Measurements from ENCODE around the gene MROH9. TPM values are rescaled to one million over a fixed set of nuclear protein-coding genes. Genes with fewer than 3 reads are reported as not detected.
"Not testable (repeated sequence)": the region's sequence is repeated elsewhere in the genome, so short reads cannot be mapped to it uniquely, and the experiment has no call there.

Gene MROH9
- not detected for polyA plus RNA-seq (2013, experiment 1 of 2)
- polyA plus RNA-seq (2013, experiment 2 of 2), result not detected

DNA sequence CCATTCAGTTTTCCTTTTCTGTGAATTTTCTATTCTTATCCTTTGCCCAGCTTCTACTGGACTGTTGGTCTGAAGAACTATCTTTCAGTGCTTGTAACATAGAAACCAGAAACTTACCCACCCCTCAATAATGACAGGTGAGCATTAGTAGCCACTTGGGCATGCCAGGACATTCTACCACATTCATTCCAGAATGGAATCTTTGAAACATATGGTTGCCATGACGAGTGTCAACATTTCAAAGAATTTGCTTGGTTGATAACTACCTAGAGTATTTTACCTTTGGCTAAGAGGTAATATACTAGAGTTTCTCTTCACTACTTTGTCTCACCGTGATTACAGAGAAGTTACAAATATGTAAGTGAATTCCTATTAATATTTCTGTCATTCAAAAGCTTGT, at the start of gene MROH9:
Gene MROH9, plus strand, starts transcription at position 304 of the 400 bp plus-strand sequence. CDS start 10,023 bp downstream, outside the sequence.
- 60% methylated on average over 1 of the region's 2 CpGs; no CpG with 5 or more reads in 1 of the 2 experiments for WGBS, 2 experiments (ENCODE audit: insufficient coverage in 2 of 2)
- H3K36me3 ChIP-seq (ENCODE audit: control insufficient read depth, insufficient read depth, low read length), result no peaks in the 10 kb centered on the region
- H3K9me3 ChIP-seq (ENCODE audit: control insufficient read depth, low read length), result no peaks in the 10 kb centered on the region
- H3K27ac ChIP-seq (ENCODE audit: low read depth, low read length, severe bottlenecking), result no peak within 1 kb of the TSS
- H3K4me3 ChIP-seq (ENCODE audit: extremely low read depth, insufficient read depth, low read length, poor library complexity, severe bottlenecking), result no peak within 1 kb of the TSS
- no peaks in the 10 kb centered on the region for H3K4me1 ChIP-seq (ENCODE audit: control insufficient read depth, insufficient read depth, low read length, poor library complexity, severe bottlenecking)

GRCh38 chr1:170885551-170885950, 49.8 kb upstream of the MROH9 start:
- Histone ChIP-seq H3K27ac (ENCODE audit: low read depth, low read length, severe bottlenecking) (no peak overlapping the region), H3K36me3 (ENCODE audit: control insufficient read depth, insufficient read depth, low read length) (no peaks in the 10 kb centered on the region), H3K4me1 (ENCODE audit: control insufficient read depth, insufficient read depth, low read length, poor library complexity, severe bottlenecking) (no peaks in the 10 kb centered on the region), H3K9me3 (ENCODE audit: control insufficient read depth, low read length) (no peaks in the 10 kb centered on the region), H3K4me3 (ENCODE audit: extremely low read depth, insufficient read depth, low read length, poor library complexity, severe bottlenecking) (no peak overlapping the region)
- 73 to 83% methylated on average over 2 to 3 of the region's 3 CpGs for WGBS, 2 experiments (ENCODE audit: insufficient coverage in 2 of 2)

DNA sequence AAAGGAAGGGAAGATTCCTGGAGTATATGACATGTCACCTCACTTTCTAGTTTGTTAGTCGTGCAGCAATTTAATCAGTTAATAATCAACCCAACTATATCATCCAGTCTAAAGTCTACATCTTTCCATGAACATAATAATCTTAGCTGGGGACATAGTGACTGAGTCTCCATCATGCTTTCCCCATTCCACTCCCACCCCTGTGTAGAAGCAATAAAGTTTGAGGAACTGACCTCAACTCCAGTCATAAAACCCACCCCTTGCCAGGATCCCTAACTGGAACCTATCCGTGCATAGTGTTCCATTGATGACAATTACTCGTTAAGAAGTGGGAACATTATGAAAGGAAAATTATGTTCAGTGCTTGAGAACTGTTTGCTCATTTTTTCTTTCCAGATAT, 48.9 kb upstream of the MROH9 start:
- Histone ChIP-seq H3K9me3 (ENCODE audit: control insufficient read depth, low read length) (no peaks in the 10 kb centered on the region), H3K4me3 (ENCODE audit: extremely low read depth, insufficient read depth, low read length, poor library complexity, severe bottlenecking) (no peak overlapping the region), H3K36me3 (ENCODE audit: control insufficient read depth, insufficient read depth, low read length) (no peaks in the 10 kb centered on the region), H3K27ac (ENCODE audit: low read depth, low read length, severe bottlenecking) (no peak overlapping the region), H3K4me1 (ENCODE audit: control insufficient read depth, insufficient read depth, low read length, poor library complexity, severe bottlenecking) (no peaks in the 10 kb centered on the region)
- WGBS, 2 experiments (ENCODE audit: insufficient coverage in 2 of 2), result 100% methylated on average over 1 of the region's 3 CpGs; no CpG with 5 or more reads in 1 of the 2 experiments

DNA sequence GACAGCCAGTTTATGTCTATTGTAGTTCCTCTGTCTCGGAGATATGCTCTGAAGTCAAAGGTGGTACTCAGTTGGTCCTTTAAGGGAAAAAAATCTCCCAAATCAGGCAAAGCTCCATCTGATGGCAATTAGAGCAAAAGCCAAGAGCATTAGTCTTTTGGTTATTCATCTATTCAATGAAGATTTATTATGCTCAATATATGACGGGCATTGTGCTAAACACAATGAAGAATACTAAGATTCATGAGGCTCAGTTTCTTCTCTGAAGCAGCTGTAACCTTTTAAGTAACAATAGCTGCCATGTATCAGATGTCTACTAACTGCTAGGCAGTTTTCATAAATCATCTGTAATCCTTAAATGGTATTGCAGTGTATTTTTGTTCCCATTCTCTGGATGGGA, 47.6 kb upstream of the MROH9 start:
- H3K4me1 ChIP-seq (ENCODE audit: control insufficient read depth, insufficient read depth, low read length, poor library complexity, severe bottlenecking), result no peaks in the 10 kb centered on the region
- WGBS, 2 experiments (ENCODE audit: insufficient coverage in 2 of 2), result no CpG with 5 or more reads among the region's 2 CpGs

DNA sequence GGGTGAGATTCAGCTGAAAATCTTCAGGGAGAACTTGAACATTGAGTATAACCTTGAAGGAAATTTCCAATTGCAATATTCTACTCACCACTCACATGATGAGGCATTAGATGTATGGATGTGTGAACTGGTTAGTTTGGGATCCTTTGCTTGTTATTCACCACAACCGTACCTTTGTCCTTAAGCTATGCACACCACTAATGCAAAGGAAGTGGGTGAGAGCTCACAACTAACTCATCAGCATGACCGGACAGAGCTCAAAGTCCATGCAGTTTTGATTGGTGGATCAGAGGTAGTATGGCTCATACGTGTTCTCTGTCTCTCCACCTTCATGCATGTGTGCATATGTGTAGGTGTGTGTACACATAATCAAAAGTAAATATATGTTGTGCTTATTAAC, 43.5 kb upstream of the MROH9 start:
- Histone ChIP-seq H3K4me3 (ENCODE audit: extremely low read depth, insufficient read depth, low read length, poor library complexity, severe bottlenecking) (no peak overlapping the region), H3K27ac (ENCODE audit: low read depth, low read length, severe bottlenecking) (no peak overlapping the region), H3K9me3 (ENCODE audit: control insufficient read depth, low read length) (no peaks in the 10 kb centered on the region), H3K36me3 (ENCODE audit: control insufficient read depth, insufficient read depth, low read length) (no peaks in the 10 kb centered on the region), H3K4me1 (ENCODE audit: control insufficient read depth, insufficient read depth, low read length, poor library complexity, severe bottlenecking) (no peaks in the 10 kb centered on the region)
- WGBS, 2 experiments (ENCODE audit: insufficient coverage in 2 of 2), result 100% methylated on average over 1 of the region's 3 CpGs; no CpG with 5 or more reads in 1 of the 2 experiments

More for the DNA sequence above, 47.6 kb upstream of the MROH9 start:
- H3K4me3 ChIP-seq (ENCODE audit: extremely low read depth, insufficient read depth, low read length, poor library complexity, severe bottlenecking), result no peak overlapping the region
- H3K36me3 ChIP-seq (ENCODE audit: control insufficient read depth, insufficient read depth, low read length), result no peaks in the 10 kb centered on the region
- H3K9me3 ChIP-seq (ENCODE audit: control insufficient read depth, low read length), result no peaks in the 10 kb centered on the region
- no peak overlapping the region for H3K27ac ChIP-seq (ENCODE audit: low read depth, low read length, severe bottlenecking)

- no CpG with 5 or more reads among the region's 2 CpGs for WGBS, 2 experiments (ENCODE audit: insufficient coverage in 2 of 2)
- H3K27ac ChIP-seq (ENCODE audit: low read depth, low read length, severe bottlenecking), result no peak overlapping the region
- H3K36me3 ChIP-seq (ENCODE audit: control insufficient read depth, insufficient read depth, low read length), result no peaks in the 10 kb centered on the region
- no peak overlapping the region for H3K4me3 ChIP-seq (ENCODE audit: extremely low read depth, insufficient read depth, low read length, poor library complexity, severe bottlenecking)
- no peaks in the 10 kb centered on the region for H3K4me1 ChIP-seq (ENCODE audit: control insufficient read depth, insufficient read depth, low read length, poor library complexity, severe bottlenecking)
- no peaks in the 10 kb centered on the region for H3K9me3 ChIP-seq (ENCODE audit: control insufficient read depth, low read length)
These were observed 41.6 kb upstream of the MROH9 start for GRCh38 chr1:170893655-170894297.

- no peaks in the 10 kb centered on the region for H3K4me1 ChIP-seq (ENCODE audit: control insufficient read depth, insufficient read depth, low read length, poor library complexity, severe bottlenecking)
- no peaks in the 10 kb centered on the region for H3K9me3 ChIP-seq (ENCODE audit: control insufficient read depth, low read length)
- WGBS, 2 experiments (ENCODE audit: insufficient coverage in 2 of 2), result 82 to 100% methylated on average over 1 of the region's 1 CpG
- no peaks in the 10 kb centered on the region for H3K36me3 ChIP-seq (ENCODE audit: control insufficient read depth, insufficient read depth, low read length)
- H3K27ac ChIP-seq (ENCODE audit: low read depth, low read length, severe bottlenecking), result no peak overlapping the region
- no peak overlapping the region for H3K4me3 ChIP-seq (ENCODE audit: extremely low read depth, insufficient read depth, low read length, poor library complexity, severe bottlenecking)
These were observed 31.4 kb upstream of the MROH9 start for GRCh38 chr1:170903961-170904360.

GRCh38 chr1:170908942-170909341, 26.4 kb upstream of the MROH9 start:
- Histone ChIP-seq H3K4me1 (ENCODE audit: control insufficient read depth, insufficient read depth, low read length, poor library complexity, severe bottlenecking) (no peaks in the 10 kb centered on the region), H3K36me3 (ENCODE audit: control insufficient read depth, insufficient read depth, low read length) (no peaks in the 10 kb centered on the region), H3K9me3 (ENCODE audit: control insufficient read depth, low read length) (no peaks in the 10 kb centered on the region), H3K27ac (ENCODE audit: low read depth, low read length, severe bottlenecking) (no peak overlapping the region), H3K4me3 (ENCODE audit: extremely low read depth, insufficient read depth, low read length, poor library complexity, severe bottlenecking) (no peak overlapping the region)
- WGBS, 2 experiments (ENCODE audit: insufficient coverage in 2 of 2), result no CpG with 5 or more reads among the region's 1 CpG

DNA sequence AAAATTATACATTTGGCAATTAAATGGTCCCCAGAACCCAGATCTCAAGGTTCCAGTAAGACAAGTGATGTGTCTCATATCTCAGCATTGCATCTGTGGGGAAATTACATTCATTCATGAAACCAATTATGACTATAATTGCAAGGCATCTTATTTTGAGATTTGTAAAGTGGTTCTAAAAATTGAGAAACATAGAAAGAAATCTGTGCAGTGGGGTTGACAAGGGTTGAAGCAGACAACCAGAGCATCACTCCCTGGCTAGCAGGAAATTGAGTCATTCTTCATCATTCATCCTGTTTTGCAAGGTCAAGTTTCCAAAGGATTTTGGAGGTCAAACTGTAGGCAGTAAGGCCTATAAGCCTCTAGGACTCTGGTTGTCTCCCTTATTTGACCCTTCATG, 25.1 kb upstream of the MROH9 start:
- H3K27ac ChIP-seq (ENCODE audit: low read depth, low read length, severe bottlenecking), result no peak overlapping the region
- no peaks in the 10 kb centered on the region for H3K9me3 ChIP-seq (ENCODE audit: control insufficient read depth, low read length)
- no peak overlapping the region for H3K4me3 ChIP-seq (ENCODE audit: extremely low read depth, insufficient read depth, low read length, poor library complexity, severe bottlenecking)
- no peaks in the 10 kb centered on the region for H3K4me1 ChIP-seq (ENCODE audit: control insufficient read depth, insufficient read depth, low read length, poor library complexity, severe bottlenecking)
- H3K36me3 ChIP-seq (ENCODE audit: control insufficient read depth, insufficient read depth, low read length), result no peaks in the 10 kb centered on the region

GRCh38 chr1:170917373-170917772, 18.0 kb upstream of the MROH9 start:
- H3K4me3 ChIP-seq (ENCODE audit: extremely low read depth, insufficient read depth, low read length, poor library complexity, severe bottlenecking), result no peak overlapping the region
- peaks cover 8% of the 10 kb centered on the region for H3K9me3 ChIP-seq (ENCODE audit: control insufficient read depth, low read length)
- WGBS, 2 experiments (ENCODE audit: insufficient coverage in 2 of 2), result 73 to 82% methylated on average over 3 of the region's 3 CpGs
- H3K4me1 ChIP-seq (ENCODE audit: control insufficient read depth, insufficient read depth, low read length, poor library complexity, severe bottlenecking), result no peaks in the 10 kb centered on the region
- no peak overlapping the region for H3K27ac ChIP-seq (ENCODE audit: low read depth, low read length, severe bottlenecking)
- H3K36me3 ChIP-seq (ENCODE audit: control insufficient read depth, insufficient read depth, low read length), result no peaks in the 10 kb centered on the region

DNA sequence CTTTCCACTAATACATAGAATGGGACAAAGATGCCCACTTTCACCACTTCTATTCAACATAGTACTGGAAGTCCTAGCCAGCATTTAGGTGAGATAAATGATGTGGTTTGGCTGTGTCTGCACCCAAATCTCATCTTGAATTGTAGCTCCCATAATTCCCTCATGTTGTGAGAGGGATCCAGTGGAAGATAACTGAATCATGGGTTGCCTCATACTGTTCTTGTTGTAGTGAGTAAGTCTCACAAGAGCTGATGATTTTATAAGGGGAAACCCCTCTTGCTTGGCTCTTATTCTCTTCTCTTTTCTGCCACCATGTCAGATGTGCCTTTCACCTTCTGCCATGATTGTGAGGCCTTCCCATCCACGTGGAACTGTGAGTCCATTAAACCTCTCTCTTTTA, 10.7 kb upstream of the MROH9 start:
- not testable (repeated sequence) for H3K9me3 ChIP-seq (ENCODE audit: control insufficient read depth, low read length); H3K27ac ChIP-seq (ENCODE audit: low read depth, low read length, severe bottlenecking); H3K4me1 ChIP-seq (ENCODE audit: control insufficient read depth, insufficient read depth, low read length, poor library complexity, severe bottlenecking); H3K36me3 ChIP-seq (ENCODE audit: control insufficient read depth, insufficient read depth, low read length); H3K4me3 ChIP-seq (ENCODE audit: extremely low read depth, insufficient read depth, low read length, poor library complexity, severe bottlenecking)
- WGBS, 2 experiments (ENCODE audit: insufficient coverage in 2 of 2), result 83% methylated on average over 1 of the region's 1 CpG; no CpG with 5 or more reads in 1 of the 2 experiments

Data from mesodermal cell (in vitro differentiated cells).